HepG2 (cell line): ENCODE results near the gene RPTOR. TPM values are rescaled to one million over a fixed set of nuclear protein-coding genes. Genes with fewer than 3 reads are reported as not detected.

Experiments
- ARNTL ChIP-seq: sonication (generic); formaldehyde crosslinking; IDR thresholded peaks from 2 replicates; pipeline ENCODE4 v1.4.0; 2020; ENCODE audit warnings: mild to moderate bottlenecking, missing genetic modification reagents
- ASH2L ChIP-seq: fragments of 300-600, 200-600 bp; sonication (generic); IDR thresholded peaks from 2 replicates; pipeline ENCODE4 v1.7.0; 2017; ENCODE audit warnings: low read depth, mild to moderate bottlenecking, moderate library complexity, mixed read lengths, low read length; ENCODE audit not compliant: insufficient read length
- CHD2 ChIP-seq: IDR thresholded peaks from 2 replicates; pipeline ENCODE4 v1.6.1; 2011; ENCODE audit warnings: low read depth, low read length, improper control_type of control experiment
- NR2F2 ChIP-seq: IDR thresholded peaks from 2 replicates; pipeline ENCODE4 v1.6.1; 2012; ENCODE audit warnings: low read depth, inconsistent platforms, borderline replicate concordance
- PHB2 ChIP-seq: fragments of 450-650 bp; IDR thresholded peaks from 2 replicates; pipeline ENCODE4 v1.6.1; 2018; ENCODE audit not compliant: partially characterized antibody
- REL ChIP-seq: sonication (generic); formaldehyde crosslinking; conservative IDR thresholded peaks from 2 replicates; pipeline ENCODE4 v1.8.0; 2022; ENCODE audit warnings: mild to moderate bottlenecking, missing genetic modification reagents, moderate library complexity
- RFX1 ChIP-seq: fragments of 450-650 bp; IDR thresholded peaks from 2 replicates; pipeline ENCODE4 v1.6.1; 2017
- SAP130 ChIP-seq: IDR thresholded peaks from 2 replicates; pipeline ENCODE4 v1.6.1; 2016; ENCODE audit warnings: low read depth
- SOX5 ChIP-seq: IDR thresholded peaks from 2 replicates; pipeline ENCODE4 v1.6.1; 2016; ENCODE audit warnings: borderline replicate concordance
- SP140L ChIP-seq: sonication (generic); formaldehyde crosslinking; IDR thresholded peaks from 2 replicates; pipeline ENCODE4 v1.4.0; 2020; ENCODE audit warnings: missing genetic modification reagents, borderline replicate concordance
- TBX2 ChIP-seq: sonication (generic); formaldehyde crosslinking; IDR thresholded peaks from 2 replicates; pipeline ENCODE4 v1.5.0; 2020; ENCODE audit warnings: missing genetic modification reagents, mild to moderate bottlenecking, borderline replicate concordance
- THAP11 ChIP-seq: IDR thresholded peaks from 2 replicates; pipeline ENCODE4 v1.6.1; 2016; ENCODE audit warnings: missing biosample characterization, missing genetic modification reagents
- YY1 ChIP-seq: IDR thresholded peaks from 2 replicates; pipeline ENCODE4 v1.6.1; 2011; ENCODE audit warnings: low read length, low read depth, moderate library complexity, mild to moderate bottlenecking; ENCODE audit not compliant: insufficient read depth, insufficient replicate concordance
- ZBTB1 ChIP-seq: sonication (generic); formaldehyde crosslinking; IDR thresholded peaks from 2 replicates; pipeline ENCODE4 v1.4.0; 2020; ENCODE audit warnings: missing genetic modification reagents, borderline replicate concordance
- ZMYM4 ChIP-seq: sonication (generic); formaldehyde crosslinking; IDR thresholded peaks from 2 replicates; pipeline ENCODE4 v1.8.1; 2023; ENCODE audit warnings: mild to moderate bottlenecking, missing genetic modification reagents
- ZNF264 ChIP-seq: sonication (generic); formaldehyde crosslinking; IDR thresholded peaks from 2 replicates; pipeline ENCODE4 v1.4.0; 2020; ENCODE audit warnings: missing genetic modification reagents
- ZNF282 ChIP-seq: fragments of 450-650 bp; IDR thresholded peaks from 2 replicates; pipeline ENCODE4 v1.6.1; 2018; ENCODE audit not compliant: partially characterized antibody
- ZNF3 ChIP-seq: IDR thresholded peaks from 2 replicates; pipeline ENCODE4 v1.7.0; 2017; ENCODE audit warnings: inconsistent platforms
- ZNF383 ChIP-seq: sonication (generic); formaldehyde crosslinking; IDR thresholded peaks from 2 replicates; pipeline ENCODE4 v1.4.0; 2020; ENCODE audit warnings: missing genetic modification reagents, mild to moderate bottlenecking, borderline replicate concordance
- ZNF501 ChIP-seq: sonication (generic); formaldehyde crosslinking; IDR thresholded peaks from 2 replicates; pipeline ENCODE4 v1.5.1; 2020; ENCODE audit warnings: mild to moderate bottlenecking, moderate library complexity, missing genetic modification reagents
- ZNF644 ChIP-seq: IDR thresholded peaks from 2 replicates; pipeline ENCODE4 v1.6.1; 2016; ENCODE audit warnings: low read depth
- ZNF768 ChIP-seq: sonication (generic); formaldehyde crosslinking; IDR thresholded peaks from 2 replicates; pipeline ENCODE4 v1.4.0; 2020; ENCODE audit warnings: missing genetic modification reagents
- polyA plus RNA-seq, 8 experiments: library from polyadenylated mRNA; depleted of rRNA in 3 of 8; stranded (reverse) in 7 of 8; unstranded in 1 of 8; fragments of >200 nt; fragmentation: Illumina TruSeq in 4 of 8; extraction: Trizol in 4 of 8; gene quantifications; 2 replicates each; pipeline versions ENCODE4 v1.2.1 to v1.2.3, GENCODE V29; 2011 to 2016; ENCODE audit warnings: low read depth in 4 of 8, missing spikeins in 1 of 8, mixed read lengths in 1 of 8; ENCODE audit not compliant: insufficient read depth in 1 of 8
- total RNA-seq, 5 experiments: library from RNA; depleted of rRNA; stranded (reverse); fragments of >200 nt; fragmentation: Illumina TruSeq; extraction: Trizol; gene quantifications; 2 replicates each; pipeline ENCODE4 v1.2.3, GENCODE V29; 2016; ENCODE audit warnings: low read depth in 1 of 5
- TF ChIP-seq, protein P1 (sequence below), 2 experiments: sonication (generic) in 1 of 2; formaldehyde crosslinking in 1 of 2; IDR thresholded peaks; 2 replicates each; pipeline versions ENCODE4 v1.4.0 to v1.6.1; 2018 to 2020; ENCODE audit warnings: missing genetic modification reagents in 2 of 2, borderline replicate concordance in 1 of 2, low read depth in 1 of 2, mild to moderate bottlenecking in 1 of 2, missing biosample characterization in 1 of 2

The RPTOR gene
- total and polyA plus RNA-seq, 2 of the 13 experiments (the other 11 are each of a cell fraction or from before 2014, with no cell fraction given): 6.6 to 25.3 TPM

DNA sequence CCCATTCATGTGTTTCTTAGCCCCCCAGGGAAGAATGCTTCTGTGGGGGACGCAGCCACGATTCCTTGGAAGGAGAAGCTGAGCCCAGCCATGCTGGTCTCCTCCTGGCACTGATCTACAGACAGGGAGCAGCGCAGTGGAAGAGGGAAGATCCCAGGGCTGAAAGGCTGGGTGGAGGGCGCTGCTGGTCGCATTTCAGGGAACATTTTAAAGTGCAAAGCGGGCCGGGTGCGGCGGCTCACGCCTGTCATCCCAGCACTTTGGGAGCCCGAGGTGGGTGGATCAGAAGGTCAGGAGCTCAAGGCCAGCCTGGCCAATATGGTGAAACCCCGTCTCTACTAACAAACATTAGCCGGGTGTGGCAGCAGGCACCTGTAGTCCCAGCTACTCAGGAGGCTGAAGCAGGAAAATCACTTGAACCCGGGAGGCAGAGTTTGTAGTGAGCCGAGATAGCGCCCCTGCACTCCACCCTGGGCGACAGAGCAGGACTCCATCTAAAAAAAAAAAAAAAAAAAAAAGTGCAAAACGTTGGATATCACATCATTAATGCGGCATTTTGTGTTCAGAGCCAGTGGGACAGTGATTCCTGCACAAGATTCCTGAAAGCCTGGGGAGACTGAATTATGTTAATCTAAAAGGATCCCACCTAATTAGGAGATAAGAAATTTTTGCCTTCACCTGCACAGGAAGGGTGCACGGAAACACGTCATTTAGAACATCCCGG is 446.4 kb downstream of the RPTOR start (continued):
- TF ChIP-seq YY1 (peak; percentile 33), ZNF768 (peak; percentile 42; the same call in 1 of the 2 replicates), NR2F2 (peak; percentile 72), SP140L (no peak), SAP130 (peak; percentile 39), REL (no peak), ZBTB1 (CRISPR knock-in tag) (no peak), SOX5 (CRISPR knock-in tag) (0 out of 2 replicates have a peak, but pooled peaks have one; percentile 17), ZNF644 (CRISPR knock-in tag) (peak; percentile 58; the same call in 1 of the 2 replicates), THAP11 (CRISPR knock-in tag) (no peak), TBX2 (CRISPR knock-in tag) (peak; percentile 33; the same call in 1 of the 2 replicates), ZNF383 (CRISPR knock-in tag) (0 out of 2 replicates have a peak, but pooled peaks have one; percentile 63), ZMYM4 (CRISPR knock-in tag) (peak; percentile 8; the same call in 1 of the 2 replicates), CHD2 (no peak), ZNF501 (CRISPR knock-in tag) (peak; percentile 58), RFX1 (no peak), ZNF3 (no peak), ZNF264 (peak; percentile 79), ASH2L (peak; percentile 81), ZNF282 (no peak), PHB2 (no peak), ARNTL (CRISPR knock-in tag) (peak; percentile 65; the same call in 1 of the 2 replicates)
- TF ChIP-seq, protein P1, sequence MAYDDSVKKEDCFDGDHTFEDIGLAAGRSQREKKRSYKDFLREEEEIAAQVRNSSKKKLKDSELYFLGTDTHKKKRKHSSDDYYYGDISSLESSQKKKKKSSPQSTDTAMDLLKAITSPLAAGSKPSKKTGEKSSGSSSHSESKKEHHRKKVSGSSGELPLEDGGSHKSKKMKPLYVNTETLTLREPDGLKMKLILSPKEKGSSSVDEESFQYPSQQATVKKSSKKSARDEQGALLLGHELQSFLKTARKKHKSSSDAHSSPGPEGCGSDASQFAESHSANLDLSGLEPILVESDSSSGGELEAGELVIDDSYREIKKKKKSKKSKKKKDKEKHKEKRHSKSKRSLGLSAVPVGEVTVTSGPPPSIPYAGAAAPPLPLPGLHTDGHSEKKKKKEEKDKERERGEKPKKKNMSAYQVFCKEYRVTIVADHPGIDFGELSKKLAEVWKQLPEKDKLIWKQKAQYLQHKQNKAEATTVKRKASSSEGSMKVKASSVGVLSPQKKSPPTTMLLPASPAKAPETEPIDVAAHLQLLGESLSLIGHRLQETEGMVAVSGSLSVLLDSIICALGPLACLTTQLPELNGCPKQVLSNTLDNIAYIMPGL (CRISPR knock-in tag; IDR thresholded peaks at IDR 0.05; ENCODE audit: borderline replicate concordance in 1 of 2, low read depth in 1 of 2): peak in 1 of 2 experiments; percentile 57; a peak in 2 of 4 replicates
